Left lung (tissue), 10 donors: ENCODE results near the gene ZMYM4. TPM values are rescaled to one million over a fixed set of nuclear protein-coding genes. Genes with fewer than 3 reads are reported as not detected.
A peak's percentile ranks its signal among the peaks of the same experiment; 100 is the strongest.
"Not testable (repeated sequence)": the region's sequence is repeated elsewhere in the genome, so short reads cannot be mapped to it uniquely, and the experiment has no call there.

Source experiments
- ATAC-seq: fragments of 200-7000 bp; cut with Tn5 transposase; one replicate; pipeline ENCODE4 v1.9.1; 2020; ENCODE audit warnings: moderate library complexity
- DNase-seq, 4 donors: peaks; one replicate each; pipeline ENCODE4 v3.0.0-alpha.2; 2013 to 2020
- H3K27ac ChIP-seq, 2 donors: fragments of 200-600 bp; sonication (generic) in 1 of 2; one replicate each; pipeline versions ENCODE4 v1.5.0 to v1.8.0; 2020 to 2021
- H3K27me3 ChIP-seq, 2 donors: fragments of 200-600 bp; sonication (generic) in 1 of 2; one replicate each; pipeline versions ENCODE4 v1.5.0 to v1.8.0; 2020 to 2021
- H3K36me3 ChIP-seq, 2 donors: fragments of 200-600 bp; sonication (generic) in 1 of 2; one replicate each; pipeline versions ENCODE4 v1.5.0 to v1.8.0; 2020 to 2021
- H3K4me1 ChIP-seq, 2 donors: fragments of 200-600 bp; one replicate each; pipeline ENCODE4 v1.8.0; 2021
- H3K4me3 ChIP-seq, 2 donors: fragments of 200-600 bp; sonication (generic) in 1 of 2; one replicate each; pipeline versions ENCODE4 v1.5.0 to v1.8.0; 2020 to 2021; ENCODE audit warnings: mild to moderate bottlenecking in 1 of 2
- H3K9me3 ChIP-seq, 2 donors: fragments of 200-600 bp; sonication (generic) in 1 of 2; one replicate each; pipeline versions ENCODE4 v1.5.0 to v1.8.0; 2020 to 2021
- intact Hi-C, 2 donors: fragments of 100-400 bp; cut with DNase I; formaldehyde crosslinking; loops; one replicate each; pipeline versions ENCODE4 v1.11.2 to v1.14.2; 2022
- polyA plus RNA-seq, 6 donors: library from polyadenylated mRNA; unstranded; fragments of 120-200 nt; gene quantifications; one replicate each; pipeline ENCODE4 v1.2.1, GENCODE V29; 2013; ENCODE audit not compliant: insufficient read length in 6 of 6
- total RNA-seq, 2 donors: library from RNA; stranded (reverse); fragmentation: NEBNext Ultra II Directional; extraction: Animal tissue kit (Norgen Biotek cat#: 25700); gene quantifications; one replicate each; pipeline ENCODE4 v1.2.1, GENCODE V29; 2021
- TF ChIP-seq, protein P1 (sequence below), 2 donors: fragments of 200-600 bp; sonication (generic) in 1 of 2; IDR thresholded peaks; one replicate each; pipeline versions ENCODE4 v1.5.0 to v1.8.0; 2021; ENCODE audit warnings: antibody characterized with exemption in 2 of 2
- donor health status: DM: no; HTN: yes; CAD: no.
- donor health status: DM: no; HTN: no; CAD: no.

Gene ZMYM4
- total and polyA plus RNA-seq, 8 donors: 47.7 to 75.4 (median 68.3) TPM

DNA sequence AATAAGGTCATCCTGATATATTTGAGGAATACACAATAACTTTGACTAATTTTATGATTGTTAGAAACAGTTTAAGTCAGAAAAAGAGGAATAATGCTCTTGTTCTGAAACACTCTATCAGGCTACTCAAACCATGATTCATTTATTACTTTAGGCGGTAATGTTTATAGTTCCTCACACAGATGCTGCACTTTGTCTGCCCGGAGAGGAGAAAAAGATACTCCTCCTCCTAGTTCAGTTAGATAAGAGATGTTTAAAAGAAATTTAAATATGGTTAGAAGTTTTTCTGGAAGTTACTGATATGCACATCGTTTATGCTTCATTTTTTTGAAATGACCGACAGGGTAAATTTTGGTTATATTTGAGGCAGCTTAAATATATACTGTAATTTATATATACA, 103.0 kb downstream of the ZMYM4 start:
- Histone ChIP-seq H3K36me3 (peaks cover 0 to 5% of the 10 kb centered on the region in 2 donors), H3K4me3 (no peak overlapping the region), H3K9me3 (no peaks in the 10 kb centered on the region), H3K27ac (no peak overlapping the region), H3K27me3 (no peaks in the 10 kb centered on the region), H3K4me1 (peaks cover 0 to 8% of the 10 kb centered on the region in 2 donors)
- DNase-seq (no peak), ATAC-seq (no peak)
- intact Hi-C loops: no loop called here
- TF ChIP-seq, protein P1, sequence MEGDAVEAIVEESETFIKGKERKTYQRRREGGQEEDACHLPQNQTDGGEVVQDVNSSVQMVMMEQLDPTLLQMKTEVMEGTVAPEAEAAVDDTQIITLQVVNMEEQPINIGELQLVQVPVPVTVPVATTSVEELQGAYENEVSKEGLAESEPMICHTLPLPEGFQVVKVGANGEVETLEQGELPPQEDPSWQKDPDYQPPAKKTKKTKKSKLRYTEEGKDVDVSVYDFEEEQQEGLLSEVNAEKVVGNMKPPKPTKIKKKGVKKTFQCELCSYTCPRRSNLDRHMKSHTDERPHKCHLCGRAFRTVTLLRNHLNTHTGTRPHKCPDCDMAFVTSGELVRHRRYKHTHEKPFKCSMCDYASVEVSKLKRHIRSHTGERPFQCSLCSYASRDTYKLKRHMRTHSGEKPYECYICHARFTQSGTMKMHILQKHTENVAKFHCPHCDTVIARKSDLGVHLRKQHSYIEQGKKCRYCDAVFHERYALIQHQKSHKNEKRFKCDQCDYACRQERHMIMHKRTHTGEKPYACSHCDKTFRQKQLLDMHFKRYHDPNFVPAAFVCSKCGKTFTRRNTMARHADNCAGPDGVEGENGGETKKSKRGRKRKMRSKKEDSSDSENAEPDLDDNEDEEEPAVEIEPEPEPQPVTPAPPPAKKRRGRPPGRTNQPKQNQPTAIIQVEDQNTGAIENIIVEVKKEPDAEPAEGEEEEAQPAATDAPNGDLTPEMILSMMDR (IDR thresholded peaks at IDR 0.05): no peak

DNA sequence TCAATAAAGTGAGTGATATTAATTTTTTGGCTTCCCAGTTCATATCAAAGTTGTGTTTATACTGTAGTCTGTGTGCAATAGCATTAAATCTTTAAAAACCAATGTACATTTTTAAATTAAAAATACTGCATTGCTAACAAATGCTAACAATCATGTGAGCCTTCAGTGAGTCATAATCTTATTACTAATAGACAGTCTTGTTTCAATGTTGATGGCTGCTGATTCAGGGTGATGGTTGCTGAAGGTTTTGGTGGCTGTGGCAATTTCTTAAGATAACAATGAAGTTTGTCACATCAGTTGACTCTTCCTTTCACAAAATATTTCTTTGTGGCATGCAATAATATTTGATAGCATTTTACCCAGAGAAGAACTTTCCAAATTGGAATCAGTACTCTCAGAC, 109.0 kb downstream of the ZMYM4 start:
- Histone ChIP-seq H3K27ac (no peak overlapping the region), H3K36me3 (peaks cover 0 to 13% of the 10 kb centered on the region in 2 donors), H3K4me1 (no peaks in the 10 kb centered on the region), H3K4me3 (no peak overlapping the region), H3K9me3 (no peaks in the 10 kb centered on the region), H3K27me3 (no peaks in the 10 kb centered on the region)
- no peak for DNase-seq
- TF ChIP-seq, protein P1 (IDR thresholded peaks at IDR 0.05): no peak
- intact Hi-C loops: no loop called here
- no peak for ATAC-seq

DNA sequence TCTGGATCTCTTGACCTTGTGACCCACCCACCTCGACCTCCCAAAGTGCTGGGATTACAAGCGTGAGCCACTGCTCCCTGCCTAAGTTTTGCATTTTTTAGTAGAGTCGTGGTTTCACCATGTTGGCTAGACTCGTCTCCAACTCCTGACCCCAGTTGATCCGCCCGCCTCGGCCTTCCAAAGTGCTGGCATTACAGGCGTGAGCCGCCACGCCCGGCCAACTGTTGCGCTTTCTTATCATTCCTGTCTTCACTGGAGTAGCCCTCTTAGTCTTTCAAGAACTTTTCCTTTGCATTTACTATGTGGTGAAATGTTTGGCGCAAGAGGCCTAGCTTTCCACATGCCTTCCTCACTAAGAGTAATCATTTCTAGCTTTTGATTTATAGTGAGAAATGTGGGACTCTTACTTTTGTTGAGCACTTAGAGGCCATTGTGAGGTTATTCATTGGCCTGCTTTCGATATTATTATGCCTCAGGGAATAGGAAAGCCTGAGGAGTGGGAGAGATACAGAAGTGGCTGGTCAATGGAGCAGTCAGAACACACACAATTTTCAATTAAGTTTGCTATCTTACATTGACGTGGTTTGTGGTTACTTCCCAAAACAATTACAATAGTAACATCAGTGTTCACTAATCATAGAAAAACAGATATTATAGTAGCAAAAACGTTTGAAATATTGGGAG, 111.0 kb downstream of the ZMYM4 start:
- Histone ChIP-seq H3K9me3 (no peaks in the 10 kb centered on the region), H3K27me3 (no peaks in the 10 kb centered on the region), H3K36me3 (peaks cover 0 to 15% of the 10 kb centered on the region in 2 donors), H3K4me1 (no peaks in the 10 kb centered on the region), H3K27ac (no peak overlapping the region), H3K4me3 (no peak overlapping the region)
- intact Hi-C loops: no loop called here
- TF ChIP-seq, protein P1 (IDR thresholded peaks at IDR 0.05): no peak
- DNase-seq (peak in 1 of 4 donors; percentile 71), ATAC-seq (no peak)

DNA sequence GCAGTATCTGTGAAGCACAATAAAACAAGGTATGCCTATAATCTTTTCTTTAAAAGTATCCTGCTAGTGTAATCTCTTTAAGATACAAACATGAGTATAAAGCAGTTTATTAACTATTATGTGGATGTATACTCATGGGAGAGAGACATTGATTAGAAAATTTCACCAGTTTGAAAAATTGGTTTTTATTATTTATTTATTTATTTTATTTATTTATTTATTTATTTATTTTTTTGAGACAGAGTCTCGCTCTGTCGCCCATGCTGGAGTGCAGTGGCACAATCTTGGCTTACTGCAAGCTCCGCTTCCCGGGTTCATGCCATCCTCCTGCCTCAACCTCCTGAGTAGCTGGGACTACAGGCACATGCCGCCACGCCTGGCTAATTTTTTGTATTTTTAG, 111.6 kb downstream of the ZMYM4 start:
- not testable (repeated sequence) for DNase-seq, H3K27ac ChIP-seq

DNA sequence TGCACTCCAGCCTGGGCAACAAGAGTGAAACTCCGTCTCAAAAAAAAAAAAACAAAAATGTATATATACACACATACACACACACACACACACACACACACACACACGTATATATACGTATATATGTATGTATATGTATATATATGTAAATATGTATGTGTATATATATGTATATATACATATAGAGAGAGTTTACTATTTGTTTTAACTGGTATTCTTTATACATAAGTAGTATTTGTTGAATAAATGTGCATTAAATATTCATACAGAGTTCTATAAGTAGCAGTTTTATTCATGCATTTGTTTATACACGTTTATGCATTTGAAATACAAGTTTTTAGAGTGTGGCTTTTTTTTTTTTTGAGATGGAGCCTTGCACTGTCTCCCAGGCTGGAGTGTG, 113.6 kb downstream of the ZMYM4 start:
- Histone ChIP-seq H3K4me3 (no peak overlapping the region), H3K27ac (no peak overlapping the region), H3K9me3 (no peaks in the 10 kb centered on the region), H3K36me3 (peaks cover 0 to 29% of the 10 kb centered on the region in 2 donors), H3K4me1 (no peaks in the 10 kb centered on the region), H3K27me3 (no peaks in the 10 kb centered on the region)
- intact Hi-C loops: no loop called here
- DNase-seq (no peak), ATAC-seq (no peak)
- TF ChIP-seq, protein P1 (IDR thresholded peaks at IDR 0.05): no peak

More for the DNA sequence above, 111.6 kb downstream of the ZMYM4 start:
- H3K4me3 ChIP-seq, ATAC-seq, H3K4me1 ChIP-seq, intact Hi-C loops, H3K27me3 ChIP-seq, H3K9me3 ChIP-seq: not testable (repeated sequence)
- H3K36me3 ChIP-seq: peaks cover 0 to 15% of the 10 kb centered on the region in 2 donors

DNA sequence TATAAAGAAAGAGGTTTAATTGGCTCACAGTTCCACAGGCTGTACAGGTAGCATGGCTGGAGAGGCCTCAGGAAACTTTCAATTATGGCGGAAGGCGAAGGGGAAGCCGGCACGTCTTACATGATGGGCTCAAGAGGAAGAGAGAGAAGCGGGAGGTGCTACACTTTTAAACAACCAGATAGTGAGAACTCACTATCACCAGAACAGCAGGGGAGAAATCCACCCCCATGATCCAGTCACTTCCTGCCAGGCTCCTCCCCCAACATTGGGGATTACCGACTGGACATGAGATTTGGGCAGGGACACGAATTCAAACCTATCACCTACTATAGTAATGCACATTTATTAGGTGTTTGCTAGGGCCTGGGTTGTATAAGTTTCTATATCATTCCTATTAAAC, 117.8 kb downstream of the ZMYM4 start:
- Histone ChIP-seq H3K4me1 (peaks cover 0 to 5% of the 10 kb centered on the region in 2 donors), H3K27me3 (no peaks in the 10 kb centered on the region), H3K36me3 (peaks cover 0 to 49% of the 10 kb centered on the region in 2 donors), H3K9me3 (no peaks in the 10 kb centered on the region), H3K27ac (no peak overlapping the region), H3K4me3 (no peak overlapping the region)
- intact Hi-C loops: no loop called here
- ATAC-seq (no peak), DNase-seq (no peak)
- TF ChIP-seq, protein P1 (IDR thresholded peaks at IDR 0.05): no peak
